Measurements from ENCODE around the gene PLXDC1.
A peak's percentile ranks its signal among the peaks of the same experiment; 100 is the strongest.
"Not testable (repeated sequence)": the region's sequence is repeated elsewhere in the genome, so short reads cannot be mapped to it uniquely, and the experiment has no call there.

The PLXDC1 gene

GRCh38 chr17:39051001-39051585, 100.3 kb downstream of the PLXDC1 start:
- H3K9ac ChIP-seq (ENCODE audit: low read length) = no peak overlapping the region
- no peak overlapping the region for H3K4me3 ChIP-seq (ENCODE audit: low read depth in 1 of 2, low read length in 2 of 2)
- H3K27ac ChIP-seq (ENCODE audit: low read depth, low read length) = no peak overlapping the region
- no peaks in the 10 kb centered on the region for H3K36me3 ChIP-seq (ENCODE audit: insufficient read depth, low read length)
- H3K9me3 ChIP-seq (ENCODE audit: low read length) = no peaks in the 10 kb centered on the region
- no peaks in the 10 kb centered on the region for H3K27me3 ChIP-seq (ENCODE audit: control insufficient read depth in 1 of 2, insufficient read depth in 2 of 2, low read length in 2 of 2)
- no peaks in the 10 kb centered on the region for H3K4me1 ChIP-seq (ENCODE audit: insufficient read depth, low read length)

- H3K36me3 ChIP-seq (ENCODE audit: insufficient read depth, low read length) = no peaks in the 10 kb centered on the region
- no peaks in the 10 kb centered on the region for H3K4me1 ChIP-seq (ENCODE audit: insufficient read depth, low read length)
- H3K27ac ChIP-seq (ENCODE audit: low read depth, low read length) = no peak overlapping the region
- H3K27me3 ChIP-seq (ENCODE audit: control insufficient read depth in 1 of 2, insufficient read depth in 2 of 2, low read length in 2 of 2) = no peaks in the 10 kb centered on the region
- H3K9ac ChIP-seq (ENCODE audit: low read length) = no peak overlapping the region
- H3K9me3 ChIP-seq (ENCODE audit: low read length) = no peaks in the 10 kb centered on the region
- H3K4me3 ChIP-seq (ENCODE audit: low read depth in 1 of 2, low read length in 2 of 2) = no peak overlapping the region
These were observed 105.3 kb downstream of the PLXDC1 start for GRCh38 chr17:39045948-39046679.

- Histone ChIP-seq H3K4me3 (ENCODE audit: low read depth in 1 of 2, low read length in 2 of 2) (no peak overlapping the region), H3K27ac (ENCODE audit: low read depth, low read length) (no peak overlapping the region), H3K9ac (ENCODE audit: low read length) (no peak overlapping the region), H3K27me3 (ENCODE audit: control insufficient read depth in 1 of 2, insufficient read depth in 2 of 2, low read length in 2 of 2) (no peaks in the 10 kb centered on the region), H3K4me1 (ENCODE audit: insufficient read depth, low read length) (no peaks in the 10 kb centered on the region), H3K9me3 (ENCODE audit: low read length) (no peaks in the 10 kb centered on the region), H3K36me3 (ENCODE audit: insufficient read depth, low read length) (no peaks in the 10 kb centered on the region)
These were observed 115.4 kb downstream of the PLXDC1 start for GRCh38 chr17:39036009-39036408.

GRCh38 chr17:39035578-39035977, 115.9 kb downstream of the PLXDC1 start:
- not testable (repeated sequence) for H3K9ac ChIP-seq (ENCODE audit: low read length); H3K9me3 ChIP-seq (ENCODE audit: low read length); H3K27me3 ChIP-seq (ENCODE audit: control insufficient read depth in 1 of 2, insufficient read depth in 2 of 2, low read length in 2 of 2); H3K4me3 ChIP-seq (ENCODE audit: low read depth in 1 of 2, low read length in 2 of 2); H3K27ac ChIP-seq (ENCODE audit: low read depth, low read length); H3K36me3 ChIP-seq (ENCODE audit: insufficient read depth, low read length); H3K4me1 ChIP-seq (ENCODE audit: insufficient read depth, low read length)

- no peak overlapping the region for H3K27ac ChIP-seq (ENCODE audit: low read depth, low read length)
- H3K4me3 ChIP-seq (ENCODE audit: low read depth in 1 of 2, low read length in 2 of 2) = no peak overlapping the region
- peaks cover 0 to 4% of the 10 kb centered on the region in 2 donors for H3K27me3 ChIP-seq (ENCODE audit: control insufficient read depth in 1 of 2, insufficient read depth in 2 of 2, low read length in 2 of 2)
- H3K9me3 ChIP-seq (ENCODE audit: low read length) = no peaks in the 10 kb centered on the region
- no peaks in the 10 kb centered on the region for H3K36me3 ChIP-seq (ENCODE audit: insufficient read depth, low read length)
- H3K4me1 ChIP-seq (ENCODE audit: insufficient read depth, low read length) = no peaks in the 10 kb centered on the region
- no peak overlapping the region for H3K9ac ChIP-seq (ENCODE audit: low read length)
These were observed 122.7 kb downstream of the PLXDC1 start for GRCh38 chr17:39028690-39029089.

GRCh38 chr17:39027455-39028035, 123.9 kb downstream of the PLXDC1 start:
- peak overlapping the region; percentile 5 for H3K9ac ChIP-seq (ENCODE audit: low read length)
- H3K27ac ChIP-seq (ENCODE audit: low read depth, low read length) = no peak overlapping the region
- H3K9me3 ChIP-seq (ENCODE audit: low read length) = no peaks in the 10 kb centered on the region
- H3K36me3 ChIP-seq (ENCODE audit: insufficient read depth, low read length) = no peaks in the 10 kb centered on the region
- no peaks in the 10 kb centered on the region for H3K4me1 ChIP-seq (ENCODE audit: insufficient read depth, low read length)
- peaks cover 0 to 4% of the 10 kb centered on the region in 2 donors for H3K27me3 ChIP-seq (ENCODE audit: control insufficient read depth in 1 of 2, insufficient read depth in 2 of 2, low read length in 2 of 2)
- H3K4me3 ChIP-seq (ENCODE audit: low read depth in 1 of 2, low read length in 2 of 2) = peak overlapping the region; percentile 16 to 41

- peak overlapping the region; percentile 5 for H3K9ac ChIP-seq (ENCODE audit: low read length)
- H3K27me3 ChIP-seq (ENCODE audit: control insufficient read depth in 1 of 2, insufficient read depth in 2 of 2, low read length in 2 of 2) = peaks cover 0 to 4% of the 10 kb centered on the region in 2 donors
- no peaks in the 10 kb centered on the region for H3K9me3 ChIP-seq (ENCODE audit: low read length)
- H3K4me1 ChIP-seq (ENCODE audit: insufficient read depth, low read length) = no peaks in the 10 kb centered on the region
- H3K27ac ChIP-seq (ENCODE audit: low read depth, low read length) = no peak overlapping the region
- H3K36me3 ChIP-seq (ENCODE audit: insufficient read depth, low read length) = no peaks in the 10 kb centered on the region
- H3K4me3 ChIP-seq (ENCODE audit: low read depth in 1 of 2, low read length in 2 of 2) = peak overlapping the region; percentile 16 to 41
These were observed 124.4 kb downstream of the PLXDC1 start for GRCh38 chr17:39026980-39027451.

GRCh38 chr17:39026346-39026745, 125.1 kb downstream of the PLXDC1 start:
- H3K27me3 ChIP-seq (ENCODE audit: control insufficient read depth in 1 of 2, insufficient read depth in 2 of 2, low read length in 2 of 2); H3K9me3 ChIP-seq (ENCODE audit: low read length); H3K9ac ChIP-seq (ENCODE audit: low read length); H3K4me3 ChIP-seq (ENCODE audit: low read depth in 1 of 2, low read length in 2 of 2); H3K4me1 ChIP-seq (ENCODE audit: insufficient read depth, low read length); H3K36me3 ChIP-seq (ENCODE audit: insufficient read depth, low read length); H3K27ac ChIP-seq (ENCODE audit: low read depth, low read length): not testable (repeated sequence)

GRCh38 chr17:39022924-39023323, 128.5 kb downstream of the PLXDC1 start:
- Histone ChIP-seq H3K9me3 (ENCODE audit: low read length) (no peaks in the 10 kb centered on the region), H3K36me3 (ENCODE audit: insufficient read depth, low read length) (no peaks in the 10 kb centered on the region), H3K9ac (ENCODE audit: low read length) (no peak overlapping the region), H3K27me3 (ENCODE audit: control insufficient read depth in 1 of 2, insufficient read depth in 2 of 2, low read length in 2 of 2) (peaks cover 0 to 4% of the 10 kb centered on the region in 2 donors), H3K4me3 (ENCODE audit: low read depth in 1 of 2, low read length in 2 of 2) (no peak overlapping the region), H3K4me1 (ENCODE audit: insufficient read depth, low read length) (peaks cover 6% of the 10 kb centered on the region), H3K27ac (ENCODE audit: low read depth, low read length) (no peak overlapping the region)

GRCh38 chr17:39020037-39020436, 131.4 kb downstream of the PLXDC1 start:
- not testable (repeated sequence) for H3K4me1 ChIP-seq (ENCODE audit: insufficient read depth, low read length); H3K9ac ChIP-seq (ENCODE audit: low read length); H3K4me3 ChIP-seq (ENCODE audit: low read depth in 1 of 2, low read length in 2 of 2); H3K27ac ChIP-seq (ENCODE audit: low read depth, low read length); H3K27me3 ChIP-seq (ENCODE audit: control insufficient read depth in 1 of 2, insufficient read depth in 2 of 2, low read length in 2 of 2); H3K36me3 ChIP-seq (ENCODE audit: insufficient read depth, low read length); H3K9me3 ChIP-seq (ENCODE audit: low read length)

- no peaks in the 10 kb centered on the region for H3K9me3 ChIP-seq (ENCODE audit: low read length)
- no peaks in the 10 kb centered on the region for H3K36me3 ChIP-seq (ENCODE audit: insufficient read depth, low read length)
- H3K4me1 ChIP-seq (ENCODE audit: insufficient read depth, low read length) = peaks cover 6% of the 10 kb centered on the region
- H3K4me3 ChIP-seq (ENCODE audit: low read depth in 1 of 2, low read length in 2 of 2) = no peak overlapping the region
- H3K27ac ChIP-seq (ENCODE audit: low read depth, low read length) = no peak overlapping the region
- no peaks in the 10 kb centered on the region for H3K27me3 ChIP-seq (ENCODE audit: control insufficient read depth in 1 of 2, insufficient read depth in 2 of 2, low read length in 2 of 2)
- no peak overlapping the region for H3K9ac ChIP-seq (ENCODE audit: low read length)
These were observed 132.9 kb downstream of the PLXDC1 start for GRCh38 chr17:39018267-39019134.

Data from muscle layer of colon (tissue), 2 donors.